GM23338 (cell line): ENCODE results near the gene NRIP3. TPM values are rescaled to one million over a fixed set of nuclear protein-coding genes. Genes with fewer than 3 reads are reported as not detected.

Source experiments
- ATAC-seq: fragments of 200-7000 bp; cut with Tn5 transposase; 3 replicates; pipeline ENCODE4 v1.9.1; 2020
- DNase-seq: peaks from one replicate; pipeline ENCODE4 v3.0.0-alpha.2; 2015; ENCODE audit warnings: low spot score
- H2AFZ ChIP-seq: fragments of 200-600 bp; sonication (generic); 2 replicates; pipeline ENCODE4 v1.8.0; 2016; ENCODE audit warnings: antibody characterized with exemption, mild to moderate bottlenecking, moderate library complexity
- H3F3A ChIP-seq: fragments of 200-600 bp; sonication (generic); replicated peaks from 2 replicates; pipeline ENCODE4 v1.8.0; 2017; ENCODE audit warnings: antibody characterized with exemption, mixed run types, low read depth
- H3K27ac ChIP-seq: fragments of 200-600 bp; sonication (generic); 2 replicates; pipeline ENCODE4 v1.6.1; 2016; ENCODE audit warnings: low read depth
- H3K27me3 ChIP-seq: fragments of 200-600 bp; sonication (generic); 2 replicates; pipeline ENCODE4 v1.8.0; 2016; ENCODE audit warnings: mild to moderate bottlenecking, mixed run types, moderate library complexity; ENCODE audit not compliant: insufficient read depth
- H3K36me3 ChIP-seq: fragments of 200-600 bp; sonication (generic); 2 replicates; pipeline ENCODE4 v1.8.0; 2016; ENCODE audit warnings: mild to moderate bottlenecking; ENCODE audit not compliant: insufficient read depth
- H3K4me1 ChIP-seq: fragments of 200-600 bp; sonication (generic); 2 replicates; pipeline ENCODE4 v1.8.0; 2016; ENCODE audit warnings: mild to moderate bottlenecking, moderate library complexity; ENCODE audit not compliant: insufficient read depth
- H3K4me2 ChIP-seq: fragments of 200-600 bp; sonication (generic); 2 replicates; pipeline ENCODE4 v1.7.1; 2017; ENCODE audit warnings: mixed run types
- H3K4me3 ChIP-seq: fragments of 200-600 bp; sonication (generic); 2 replicates; pipeline ENCODE4 v1.6.1; 2016; ENCODE audit warnings: mixed run types
- H3K79me2 ChIP-seq: fragments of 200-600 bp; sonication (generic); replicated peaks from 2 replicates; pipeline ENCODE4 v1.8.0; 2017; ENCODE audit warnings: mild to moderate bottlenecking; ENCODE audit not compliant: insufficient read depth
- H3K9me2 ChIP-seq: fragments of 200-600 bp; sonication (generic); 2 replicates; pipeline ENCODE4 v1.8.0; 2017; ENCODE audit not compliant: insufficient read depth
- H4K20me1 ChIP-seq: fragments of 200-600 bp; sonication (generic); replicated peaks from 2 replicates; pipeline ENCODE4 v1.8.0; 2017; ENCODE audit warnings: mild to moderate bottlenecking; ENCODE audit not compliant: insufficient read depth
- H3K27ac Mint-ChIP-seq: 2 replicates; pipeline ENCODE4 v1.8.0; 2020; ENCODE audit warnings: inconsistent platforms, mild to moderate bottlenecking, moderate library complexity, mixed read lengths
- H3K27me3 Mint-ChIP-seq: 3 replicates; pipeline ENCODE4 v1.8.0; 2022; ENCODE audit warnings: low read depth, mild to moderate bottlenecking, moderate library complexity, mixed read lengths, inconsistent platforms; ENCODE audit not compliant: insufficient read depth, poor library complexity
- H3K36me3 Mint-ChIP-seq: 3 replicates; pipeline ENCODE4 v1.8.0; 2021; ENCODE audit warnings: low read depth, mild to moderate bottlenecking, inconsistent platforms, moderate library complexity, mixed read lengths
- H3K4me1 Mint-ChIP-seq: 3 replicates; pipeline ENCODE4 v1.8.0; 2020; ENCODE audit warnings: mild to moderate bottlenecking, inconsistent platforms, mixed read lengths
- H3K4me3 Mint-ChIP-seq: 3 replicates; pipeline ENCODE4 v1.8.0; 2021; ENCODE audit warnings: moderate library complexity, mild to moderate bottlenecking, inconsistent platforms, mixed read lengths
- H3K9me3 Mint-ChIP-seq: 3 replicates; pipeline ENCODE4 v1.8.0; 2020; ENCODE audit warnings: moderate library complexity, mild to moderate bottlenecking, inconsistent platforms, mixed read lengths
- CREB1 ChIP-seq: fragments of 250-450 bp; sonication (Bioruptor Pico); IDR thresholded peaks from 2 replicates; pipeline ENCODE4 v1.5.0; 2020; ENCODE audit warnings: low read depth, mild to moderate bottlenecking, moderate library complexity
- EZH2 ChIP-seq: fragments of 200-600 bp; sonication (generic); IDR thresholded peaks from one replicate; pipeline ENCODE4 v1.8.0; 2017; ENCODE audit warnings: antibody characterized with exemption, mild to moderate bottlenecking, low read depth; ENCODE audit not compliant: unreplicated experiment
- EZH2phosphoT487 ChIP-seq: fragments of 200-600 bp; sonication (generic); IDR thresholded peaks from one replicate; pipeline ENCODE4 v1.8.1; 2018; ENCODE audit warnings: antibody characterized with exemption; ENCODE audit not compliant: unreplicated experiment
- JUNB ChIP-seq: IDR thresholded peaks from one replicate; pipeline ENCODE4 v1.6.1; 2016; ENCODE audit warnings: antibody characterized with exemption; ENCODE audit not compliant: unreplicated experiment
- NANOG ChIP-seq: IDR thresholded peaks from 2 replicates; pipeline ENCODE4 v1.6.1; 2016; ENCODE audit warnings: antibody characterized with exemption, borderline replicate concordance
- POLR2AphosphoS5 ChIP-seq: IDR thresholded peaks from 2 replicates; pipeline ENCODE4 v1.6.1; 2016; ENCODE audit warnings: antibody characterized with exemption, low read depth
- STAT1 ChIP-seq: IDR thresholded peaks from one replicate; pipeline ENCODE4 v1.6.1; 2016; ENCODE audit warnings: antibody characterized with exemption; ENCODE audit not compliant: unreplicated experiment
- ZNF114 ChIP-seq: fragments of 250-450 bp; sonication (Bioruptor Pico); IDR thresholded peaks from 2 replicates; pipeline ENCODE4 v1.5.0; 2020; ENCODE audit warnings: mild to moderate bottlenecking, moderate library complexity
- ZNF331 ChIP-seq: fragments of 250-450 bp; sonication (Bioruptor Pico); IDR thresholded peaks from 2 replicates; pipeline ENCODE4 v1.5.0; 2020; ENCODE audit warnings: low read depth, mild to moderate bottlenecking, moderate library complexity
- polyA plus RNA-seq: library from polyadenylated mRNA; unstranded; fragments of >200 nt; fragmentation: Nextera tagmentation; extraction: Ambion mirVana; gene quantifications from 2 replicates; pipeline ENCODE4 v1.2.1, GENCODE V29; 2016
- total RNA-seq: library from RNA; depleted of rRNA; stranded (reverse); fragments of >200 nt; shearing (Covaris generic); gene quantifications from 2 replicates; pipeline ENCODE4 v1.2.3, GENCODE V29; 2014
- TF ChIP-seq, protein P1 (sequence below): IDR thresholded peaks from one replicate; pipeline ENCODE4 v1.6.1; 2018; ENCODE audit warnings: antibody characterized with exemption; ENCODE audit not compliant: unreplicated experiment
- TF ChIP-seq, protein P2 (sequence below): fragments of 250-450 bp; sonication (Bioruptor Pico); IDR thresholded peaks from 2 replicates; pipeline ENCODE4 v1.5.0; 2020; ENCODE audit warnings: mild to moderate bottlenecking, moderate library complexity
- TF ChIP-seq, protein P3 (sequence below): IDR thresholded peaks from 2 replicates; pipeline ENCODE4 v1.6.1; 2016; ENCODE audit warnings: antibody characterized with exemption
- TF ChIP-seq, protein P4 (sequence below), 2 experiments: fragments of 200-600 bp in 1 of 2; sonication (generic) in 1 of 2; conservative IDR thresholded peaks; 2 replicates each; pipeline versions ENCODE4 v1.5.1 to v1.6.1; 2016 to 2017; ENCODE audit warnings: antibody characterized with exemption in 2 of 2, low read depth in 2 of 2, mild to moderate bottlenecking in 2 of 2, moderate library complexity in 1 of 2

The NRIP3 gene
- total and polyA plus RNA-seq, 2 experiments from 2014 or later = 3.0 to 7.9 TPM

DNA sequence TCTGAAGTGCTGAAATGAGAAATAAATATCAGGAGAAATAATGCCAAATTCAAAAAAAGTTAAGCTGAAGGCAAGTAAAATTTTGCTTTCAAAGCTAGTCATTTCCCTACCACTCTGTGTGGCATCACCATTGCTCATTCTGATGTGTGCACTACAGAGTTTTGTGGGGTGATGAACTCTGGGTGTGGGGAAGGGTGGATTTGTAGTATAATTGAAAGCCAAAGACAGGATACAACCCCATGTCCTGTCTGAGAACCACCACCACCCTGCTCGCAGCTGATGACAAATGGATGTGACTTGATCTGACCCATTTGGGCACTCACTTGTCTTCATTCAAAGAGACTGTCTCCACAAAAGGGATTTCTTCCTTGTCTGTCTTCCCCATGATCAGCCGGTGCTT is 20.2 kb downstream of the NRIP3 start:
- H3K4me1 Mint-ChIP-seq = no peaks in the 10 kb centered on the region
- DNase-seq = no peak
- no peaks in the 10 kb centered on the region for H3K9me3 Mint-ChIP-seq
- H3K4me1 ChIP-seq = no peaks in the 10 kb centered on the region
- no peak for ATAC-seq
- no peaks in the 10 kb centered on the region for H3K36me3 ChIP-seq
- no peak overlapping the region for H3K27ac ChIP-seq
- H3K4me3 Mint-ChIP-seq = no peak overlapping the region
- H3K4me3 ChIP-seq = no peak overlapping the region
- no peak overlapping the region for H3K4me2 ChIP-seq
- TF ChIP-seq, protein P1, sequence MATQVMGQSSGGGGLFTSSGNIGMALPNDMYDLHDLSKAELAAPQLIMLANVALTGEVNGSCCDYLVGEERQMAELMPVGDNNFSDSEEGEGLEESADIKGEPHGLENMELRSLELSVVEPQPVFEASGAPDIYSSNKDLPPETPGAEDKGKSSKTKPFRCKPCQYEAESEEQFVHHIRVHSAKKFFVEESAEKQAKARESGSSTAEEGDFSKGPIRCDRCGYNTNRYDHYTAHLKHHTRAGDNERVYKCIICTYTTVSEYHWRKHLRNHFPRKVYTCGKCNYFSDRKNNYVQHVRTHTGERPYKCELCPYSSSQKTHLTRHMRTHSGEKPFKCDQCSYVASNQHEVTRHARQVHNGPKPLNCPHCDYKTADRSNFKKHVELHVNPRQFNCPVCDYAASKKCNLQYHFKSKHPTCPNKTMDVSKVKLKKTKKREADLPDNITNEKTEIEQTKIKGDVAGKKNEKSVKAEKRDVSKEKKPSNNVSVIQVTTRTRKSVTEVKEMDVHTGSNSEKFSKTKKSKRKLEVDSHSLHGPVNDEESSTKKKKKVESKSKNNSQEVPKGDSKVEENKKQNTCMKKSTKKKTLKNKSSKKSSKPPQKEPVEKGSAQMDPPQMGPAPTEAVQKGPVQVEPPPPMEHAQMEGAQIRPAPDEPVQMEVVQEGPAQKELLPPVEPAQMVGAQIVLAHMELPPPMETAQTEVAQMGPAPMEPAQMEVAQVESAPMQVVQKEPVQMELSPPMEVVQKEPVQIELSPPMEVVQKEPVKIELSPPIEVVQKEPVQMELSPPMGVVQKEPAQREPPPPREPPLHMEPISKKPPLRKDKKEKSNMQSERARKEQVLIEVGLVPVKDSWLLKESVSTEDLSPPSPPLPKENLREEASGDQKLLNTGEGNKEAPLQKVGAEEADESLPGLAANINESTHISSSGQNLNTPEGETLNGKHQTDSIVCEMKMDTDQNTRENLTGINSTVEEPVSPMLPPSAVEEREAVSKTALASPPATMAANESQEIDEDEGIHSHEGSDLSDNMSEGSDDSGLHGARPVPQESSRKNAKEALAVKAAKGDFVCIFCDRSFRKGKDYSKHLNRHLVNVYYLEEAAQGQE = no peak
- TF ChIP-seq CREB1 (CRISPR knock-in tag) = no peak
- TF ChIP-seq NANOG = no peak
- no peak for TF ChIP-seq ZNF114 (CRISPR knock-in tag)
- TF ChIP-seq POLR2AphosphoS5 = no peak
- no peak for TF ChIP-seq ZNF331 (CRISPR knock-in tag)
- no peak for TF ChIP-seq EZH2phosphoT487
- TF ChIP-seq, protein P2, sequence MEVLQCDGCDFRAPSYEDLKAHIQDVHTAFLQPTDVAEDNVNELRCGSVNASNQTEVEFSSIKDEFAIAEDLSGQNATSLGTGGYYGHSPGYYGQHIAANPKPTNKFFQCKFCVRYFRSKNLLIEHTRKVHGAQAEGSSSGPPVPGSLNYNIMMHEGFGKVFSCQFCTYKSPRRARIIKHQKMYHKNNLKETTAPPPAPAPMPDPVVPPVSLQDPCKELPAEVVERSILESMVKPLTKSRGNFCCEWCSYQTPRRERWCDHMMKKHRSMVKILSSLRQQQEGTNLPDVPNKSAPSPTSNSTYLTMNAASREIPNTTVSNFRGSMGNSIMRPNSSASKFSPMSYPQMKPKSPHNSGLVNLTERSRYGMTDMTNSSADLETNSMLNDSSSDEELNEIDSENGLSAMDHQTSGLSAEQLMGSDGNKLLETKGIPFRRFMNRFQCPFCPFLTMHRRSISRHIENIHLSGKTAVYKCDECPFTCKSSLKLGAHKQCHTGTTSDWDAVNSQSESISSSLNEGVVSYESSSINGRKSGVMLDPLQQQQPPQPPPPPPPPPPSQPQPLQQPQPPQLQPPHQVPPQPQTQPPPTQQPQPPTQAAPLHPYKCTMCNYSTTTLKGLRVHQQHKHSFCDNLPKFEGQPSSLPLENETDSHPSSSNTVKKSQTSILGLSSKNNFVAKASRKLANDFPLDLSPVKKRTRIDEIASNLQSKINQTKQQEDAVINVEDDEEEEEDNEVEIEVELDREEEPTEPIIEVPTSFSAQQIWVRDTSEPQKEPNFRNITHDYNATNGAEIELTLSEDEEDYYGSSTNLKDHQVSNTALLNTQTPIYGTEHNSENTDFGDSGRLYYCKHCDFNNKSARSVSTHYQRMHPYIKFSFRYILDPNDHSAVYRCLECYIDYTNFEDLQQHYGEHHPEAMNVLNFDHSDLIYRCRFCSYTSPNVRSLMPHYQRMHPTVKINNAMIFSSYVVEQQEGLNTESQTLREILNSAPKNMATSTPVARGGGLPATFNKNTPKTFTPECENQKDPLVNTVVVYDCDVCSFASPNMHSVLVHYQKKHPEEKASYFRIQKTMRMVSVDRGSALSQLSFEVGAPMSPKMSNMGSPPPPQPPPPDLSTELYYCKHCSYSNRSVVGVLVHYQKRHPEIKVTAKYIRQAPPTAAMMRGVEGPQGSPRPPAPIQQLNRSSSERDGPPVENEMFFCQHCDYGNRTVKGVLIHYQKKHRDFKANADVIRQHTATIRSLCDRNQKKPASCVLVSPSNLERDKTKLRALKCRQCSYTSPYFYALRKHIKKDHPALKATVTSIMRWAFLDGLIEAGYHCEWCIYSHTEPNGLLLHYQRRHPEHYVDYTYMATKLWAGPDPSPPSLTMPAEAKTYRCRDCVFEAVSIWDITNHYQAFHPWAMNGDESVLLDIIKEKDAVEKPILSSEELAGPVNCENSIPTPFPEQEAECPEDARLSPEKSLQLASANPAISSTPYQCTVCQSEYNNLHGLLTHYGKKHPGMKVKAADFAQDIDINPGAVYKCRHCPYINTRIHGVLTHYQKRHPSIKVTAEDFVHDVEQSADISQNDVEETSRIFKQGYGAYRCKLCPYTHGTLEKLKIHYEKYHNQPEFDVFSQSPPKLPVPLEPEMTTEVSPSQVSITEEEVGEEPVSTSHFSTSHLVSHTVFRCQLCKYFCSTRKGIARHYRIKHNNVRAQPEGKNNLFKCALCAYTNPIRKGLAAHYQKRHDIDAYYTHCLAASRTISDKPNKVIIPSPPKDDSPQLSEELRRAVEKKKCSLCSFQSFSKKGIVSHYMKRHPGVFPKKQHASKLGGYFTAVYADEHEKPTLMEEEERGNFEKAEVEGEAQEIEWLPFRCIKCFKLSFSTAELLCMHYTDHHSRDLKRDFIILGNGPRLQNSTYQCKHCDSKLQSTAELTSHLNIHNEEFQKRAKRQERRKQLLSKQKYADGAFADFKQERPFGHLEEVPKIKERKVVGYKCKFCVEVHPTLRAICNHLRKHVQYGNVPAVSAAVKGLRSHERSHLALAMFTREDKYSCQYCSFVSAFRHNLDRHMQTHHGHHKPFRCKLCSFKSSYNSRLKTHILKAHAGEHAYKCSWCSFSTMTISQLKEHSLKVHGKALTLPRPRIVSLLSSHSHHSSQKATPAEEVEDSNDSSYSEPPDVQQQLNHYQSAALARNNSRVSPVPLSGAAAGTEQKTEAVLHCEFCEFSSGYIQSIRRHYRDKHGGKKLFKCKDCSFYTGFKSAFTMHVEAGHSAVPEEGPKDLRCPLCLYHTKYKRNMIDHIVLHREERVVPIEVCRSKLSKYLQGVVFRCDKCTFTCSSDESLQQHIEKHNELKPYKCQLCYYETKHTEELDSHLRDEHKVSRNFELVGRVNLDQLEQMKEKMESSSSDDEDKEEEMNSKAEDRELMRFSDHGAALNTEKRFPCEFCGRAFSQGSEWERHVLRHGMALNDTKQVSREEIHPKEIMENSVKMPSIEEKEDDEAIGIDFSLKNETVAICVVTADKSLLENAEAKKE (CRISPR knock-in tag) = no peak
- no peak for TF ChIP-seq STAT1
- TF ChIP-seq, protein P3, sequence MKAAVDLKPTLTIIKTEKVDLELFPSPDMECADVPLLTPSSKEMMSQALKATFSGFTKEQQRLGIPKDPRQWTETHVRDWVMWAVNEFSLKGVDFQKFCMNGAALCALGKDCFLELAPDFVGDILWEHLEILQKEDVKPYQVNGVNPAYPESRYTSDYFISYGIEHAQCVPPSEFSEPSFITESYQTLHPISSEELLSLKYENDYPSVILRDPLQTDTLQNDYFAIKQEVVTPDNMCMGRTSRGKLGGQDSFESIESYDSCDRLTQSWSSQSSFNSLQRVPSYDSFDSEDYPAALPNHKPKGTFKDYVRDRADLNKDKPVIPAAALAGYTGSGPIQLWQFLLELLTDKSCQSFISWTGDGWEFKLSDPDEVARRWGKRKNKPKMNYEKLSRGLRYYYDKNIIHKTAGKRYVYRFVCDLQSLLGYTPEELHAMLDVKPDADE = no peak
- TF ChIP-seq, protein P4, sequence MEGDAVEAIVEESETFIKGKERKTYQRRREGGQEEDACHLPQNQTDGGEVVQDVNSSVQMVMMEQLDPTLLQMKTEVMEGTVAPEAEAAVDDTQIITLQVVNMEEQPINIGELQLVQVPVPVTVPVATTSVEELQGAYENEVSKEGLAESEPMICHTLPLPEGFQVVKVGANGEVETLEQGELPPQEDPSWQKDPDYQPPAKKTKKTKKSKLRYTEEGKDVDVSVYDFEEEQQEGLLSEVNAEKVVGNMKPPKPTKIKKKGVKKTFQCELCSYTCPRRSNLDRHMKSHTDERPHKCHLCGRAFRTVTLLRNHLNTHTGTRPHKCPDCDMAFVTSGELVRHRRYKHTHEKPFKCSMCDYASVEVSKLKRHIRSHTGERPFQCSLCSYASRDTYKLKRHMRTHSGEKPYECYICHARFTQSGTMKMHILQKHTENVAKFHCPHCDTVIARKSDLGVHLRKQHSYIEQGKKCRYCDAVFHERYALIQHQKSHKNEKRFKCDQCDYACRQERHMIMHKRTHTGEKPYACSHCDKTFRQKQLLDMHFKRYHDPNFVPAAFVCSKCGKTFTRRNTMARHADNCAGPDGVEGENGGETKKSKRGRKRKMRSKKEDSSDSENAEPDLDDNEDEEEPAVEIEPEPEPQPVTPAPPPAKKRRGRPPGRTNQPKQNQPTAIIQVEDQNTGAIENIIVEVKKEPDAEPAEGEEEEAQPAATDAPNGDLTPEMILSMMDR (conservative IDR thresholded peaks at IDR 0.05; ENCODE audit: low read depth in 2 of 2) = no peak
- no peak for TF ChIP-seq JUNB
- TF ChIP-seq EZH2 = no peak
- no peaks in the 10 kb centered on the region for H3K9me2 ChIP-seq
- no peak overlapping the region for H3K27ac Mint-ChIP-seq
- no peaks in the 10 kb centered on the region for H3K27me3 ChIP-seq
- no peaks in the 10 kb centered on the region for H3K27me3 Mint-ChIP-seq
- H3K79me2 ChIP-seq = no peaks in the 10 kb centered on the region
- H2AFZ ChIP-seq = no peak overlapping the region
- H3F3A ChIP-seq = no peaks in the 10 kb centered on the region
- H3K36me3 Mint-ChIP-seq = peaks cover 2% of the 10 kb centered on the region; the same call in 1 of the 3 replicates
- no peaks in the 10 kb centered on the region for H4K20me1 ChIP-seq
